HG03378 (cell line): ENCODE measurements around the gene GRID2.

ENCODE experiments used
- ATAC-seq: cut with Tn5 transposase; IDR thresholded peaks from one replicate; pipeline ENCODE4 v1.9.1; 2021; ENCODE audit warnings: mild to moderate bottlenecking, moderate library complexity; ENCODE audit not compliant: unreplicated experiment

The GRID2 gene

GRCh38 chr4:92521941-92522340 lies 218.2 kb downstream of the GRID2 start:
- no peak for ATAC-seq

GRCh38 chr4:92522356-92522755 lies 218.6 kb downstream of the GRID2 start:
- ATAC-seq, result no peak

DNA sequence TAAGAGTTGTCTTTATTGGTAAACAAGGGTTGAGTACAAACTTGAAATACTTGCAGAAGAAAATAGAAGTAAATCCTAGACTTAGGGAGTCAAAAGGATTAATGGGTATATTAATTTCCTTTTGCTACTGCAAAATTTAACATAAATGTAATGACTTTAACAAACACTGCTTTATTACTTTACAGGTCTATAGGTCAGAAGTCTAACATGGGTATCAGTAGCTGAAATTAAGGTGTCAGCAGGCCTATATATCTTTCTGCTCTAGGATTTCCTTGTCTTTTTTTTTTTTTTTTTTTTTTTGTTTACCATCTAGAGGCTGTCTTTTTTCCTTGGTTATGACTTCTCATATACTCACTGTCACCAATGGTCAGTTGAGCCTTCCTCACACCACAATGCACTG lies 220.4 kb downstream of the GRID2 start:
- no peak for ATAC-seq

DNA sequence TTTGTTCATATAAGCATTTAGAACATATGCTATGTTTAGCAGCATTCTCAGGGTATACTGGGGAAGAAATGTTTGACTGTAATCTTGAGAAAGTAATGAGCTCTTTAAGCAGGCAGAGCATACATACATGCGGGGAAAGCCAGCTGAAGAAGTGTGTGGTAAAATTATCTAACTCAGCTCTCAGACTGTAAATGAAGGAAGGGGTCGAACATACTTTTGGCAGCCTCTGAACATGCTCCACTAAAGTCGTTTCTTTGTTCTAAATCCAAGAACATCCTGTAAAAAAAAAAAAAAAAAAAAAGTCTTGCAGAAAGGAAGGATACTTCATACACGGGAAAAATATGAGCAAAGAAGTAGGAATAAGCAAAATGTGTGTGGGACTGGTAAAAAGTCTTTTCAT lies 224.8 kb downstream of the GRID2 start:
- no peak for ATAC-seq

GRCh38 chr4:92529510-92529909 lies 225.7 kb downstream of the GRID2 start:
- ATAC-seq, result no peak

DNA sequence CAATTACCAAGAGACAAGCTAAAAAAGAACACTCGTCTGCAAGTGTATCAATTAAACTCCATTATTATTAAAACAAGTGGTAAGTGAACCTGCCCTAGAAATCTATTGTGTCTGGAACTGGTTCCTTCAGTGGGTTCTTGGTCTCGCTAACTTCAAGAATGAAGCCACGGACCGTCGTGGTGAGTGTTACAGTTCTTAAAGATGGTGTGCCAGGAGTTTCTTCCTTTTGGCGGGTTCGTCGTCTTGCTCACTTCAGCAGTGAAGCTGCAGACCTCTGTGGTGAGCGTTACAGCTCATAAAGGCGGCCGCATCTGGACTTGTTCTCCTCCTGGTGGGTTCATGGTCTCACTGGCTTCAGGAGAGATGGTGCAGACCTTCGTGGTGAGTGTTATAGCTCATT lies 231.8 kb downstream of the GRID2 start:
- ATAC-seq, result no peak

DNA sequence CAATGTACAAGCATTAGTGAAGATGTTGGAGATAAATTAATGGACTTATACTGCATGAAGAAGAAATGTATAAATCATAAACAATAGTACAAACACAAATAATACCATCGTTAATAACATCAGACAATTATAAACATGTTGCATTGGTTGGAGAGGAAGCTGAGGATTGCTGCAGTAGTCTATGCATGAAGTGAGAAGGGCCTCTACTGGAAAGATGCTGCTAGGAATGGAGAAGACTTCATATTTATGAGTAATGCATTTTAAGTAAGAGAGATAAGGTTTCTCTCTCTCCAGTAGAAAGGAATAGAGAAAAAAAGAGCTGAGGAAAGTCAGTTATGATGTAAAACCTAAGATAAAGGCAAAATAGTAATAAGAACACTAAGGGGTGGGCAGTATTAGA lies 247.8 kb downstream of the GRID2 start:
- ATAC-seq, result no peak

GRCh38 chr4:92566269-92566668 lies 262.5 kb downstream of the GRID2 start:
- no peak for ATAC-seq

GRCh38 chr4:92580816-92581215 lies 277.1 kb downstream of the GRID2 start:
- ATAC-seq, result no peak

DNA sequence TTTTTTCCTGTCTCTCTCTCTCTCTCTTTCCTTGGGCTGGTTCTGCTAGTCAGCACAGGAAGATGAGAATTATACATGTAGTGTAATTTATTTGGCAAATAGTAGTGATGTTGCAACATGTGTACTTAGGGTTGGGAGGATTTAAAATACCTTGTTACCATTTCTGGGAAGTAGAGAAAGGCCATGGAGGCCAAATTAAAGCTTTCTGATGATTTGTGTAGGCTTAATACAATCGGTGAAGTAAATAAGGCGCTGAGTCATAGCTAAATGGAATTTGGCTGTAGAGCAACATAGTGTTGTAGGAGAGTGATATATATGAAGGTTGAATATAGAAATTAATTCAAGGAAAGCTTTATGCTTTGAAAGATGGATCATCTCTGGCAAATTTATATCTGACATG lies 295.3 kb downstream of the GRID2 start:
- ATAC-seq, result no peak

DNA sequence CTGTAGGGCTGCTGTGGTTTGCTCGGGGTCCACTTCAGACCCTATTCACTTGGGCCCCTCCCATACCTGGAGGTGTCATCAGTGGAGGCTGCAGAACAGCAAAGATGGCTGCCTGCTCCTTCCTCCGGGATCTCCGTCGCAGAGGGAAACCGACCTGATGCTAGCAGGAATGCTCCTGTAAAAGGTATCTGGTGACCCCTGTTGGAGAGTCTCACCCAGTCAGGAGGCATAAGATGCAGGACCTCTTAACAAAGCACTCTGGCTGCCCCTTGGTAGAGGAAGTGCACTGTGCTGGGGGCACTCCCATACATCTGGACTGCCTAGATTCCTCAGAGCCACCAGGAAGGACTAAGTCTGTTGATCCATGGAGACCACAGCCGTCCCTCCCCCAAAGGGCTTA lies 296.9 kb downstream of the GRID2 start:
- ATAC-seq, result no peak

DNA sequence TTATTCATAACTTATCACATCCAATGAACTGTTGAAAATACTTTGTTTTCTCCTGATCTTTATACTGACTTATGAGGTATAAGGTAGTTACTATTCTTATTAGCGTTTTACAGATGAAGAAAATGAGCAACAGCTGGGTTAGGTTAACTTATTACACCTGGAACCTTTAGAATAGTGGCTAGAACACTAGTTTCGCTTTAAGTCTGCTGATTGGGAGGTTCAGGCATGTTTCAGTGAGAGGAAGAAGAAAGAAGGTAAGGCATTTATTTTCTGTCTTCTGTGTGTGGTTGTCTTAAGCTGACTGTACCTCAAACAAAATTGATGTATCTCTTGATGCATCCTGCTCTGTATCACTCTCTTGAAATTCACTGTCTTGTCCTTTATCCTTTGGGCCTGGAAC lies 302.5 kb downstream of the GRID2 start:
- ATAC-seq, result no peak

DNA sequence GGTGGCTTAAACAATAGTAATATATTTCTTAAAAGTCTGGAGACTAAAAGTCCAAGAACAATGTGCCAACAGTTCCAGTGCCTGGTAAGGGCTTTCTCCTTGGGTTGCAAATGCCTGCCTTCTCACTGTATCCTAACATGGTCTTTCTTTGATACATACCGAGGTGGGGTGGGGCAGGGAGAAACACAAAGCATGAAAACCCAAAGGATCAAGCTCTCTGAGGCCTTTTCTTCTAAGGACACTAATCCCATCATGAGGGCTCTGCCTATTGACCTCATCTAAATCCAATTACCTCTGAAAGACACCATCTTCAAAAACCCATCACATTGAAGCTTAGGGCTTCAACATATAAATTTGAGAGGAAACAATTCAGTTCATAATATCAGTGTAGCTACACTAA lies 311.3 kb downstream of the GRID2 start:
- ATAC-seq, result no peak

- ATAC-seq, result no peak
Observed at GRCh38 chr4:92618968-92619367, 315.2 kb downstream of the GRID2 start.

DNA sequence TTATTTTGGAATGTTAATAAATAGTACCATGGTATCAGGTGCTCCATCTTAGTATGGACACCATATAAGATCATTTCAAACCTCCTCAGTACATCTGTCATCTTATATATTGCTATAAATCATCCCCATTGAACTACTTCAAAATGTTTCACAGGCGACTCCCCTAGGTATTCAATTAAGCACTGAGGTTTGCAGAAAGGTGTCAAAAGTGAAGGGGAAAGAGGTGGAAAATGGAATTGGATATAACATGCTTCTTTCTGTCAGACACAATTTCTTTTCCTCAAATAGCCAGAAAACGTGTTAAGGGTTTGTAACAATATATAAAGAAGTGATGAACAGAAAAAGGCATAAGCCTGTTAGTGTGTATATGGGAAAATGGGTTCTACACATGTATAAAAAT lies 325.5 kb downstream of the GRID2 start:
- no peak for ATAC-seq

GRCh38 chr4:92634882-92635281 lies 331.1 kb downstream of the GRID2 start:
- no peak for ATAC-seq

- no peak for ATAC-seq
Observed at GRCh38 chr4:92636038-92636806, 332.5 kb downstream of the GRID2 start.

DNA sequence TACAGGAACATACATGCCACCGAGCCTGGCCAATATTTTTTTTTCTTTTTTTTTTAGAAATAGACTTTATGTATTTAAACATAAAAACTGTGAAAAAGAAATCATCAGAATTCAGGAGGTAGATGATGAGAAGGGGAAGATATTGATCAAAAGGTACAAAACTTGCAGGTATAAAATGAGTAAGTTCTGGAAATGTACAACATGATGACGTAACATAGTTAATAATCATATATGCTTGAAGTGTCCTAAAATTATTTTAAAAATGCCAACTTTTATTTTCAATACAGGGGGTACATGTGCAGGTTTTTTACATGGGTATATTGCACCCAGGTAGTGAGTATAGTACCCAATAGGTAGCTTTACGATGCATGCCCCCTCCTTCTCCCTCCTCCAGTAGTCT lies 337.6 kb downstream of the GRID2 start:
- ATAC-seq, result no peak

GRCh38 chr4:92646826-92647225 lies 343.1 kb downstream of the GRID2 start:
- ATAC-seq, result no peak

DNA sequence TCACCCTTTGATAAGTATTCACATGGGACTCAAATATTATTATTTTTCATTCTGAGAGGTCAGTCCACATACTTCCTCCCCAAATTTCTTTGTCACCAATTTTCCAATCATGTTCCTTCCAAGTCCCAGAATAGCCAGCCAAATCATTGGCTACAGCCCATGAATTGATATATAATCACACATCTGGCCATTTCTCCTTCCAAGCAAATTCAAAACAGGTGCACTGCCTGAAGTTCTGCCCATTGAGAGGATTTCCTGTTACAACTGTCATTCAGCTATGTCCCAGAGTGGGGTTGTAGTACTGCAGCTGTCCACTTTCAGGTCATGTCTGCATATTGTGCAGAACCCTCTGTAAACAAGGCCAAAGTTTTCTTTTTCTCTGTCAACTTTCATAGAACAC lies 347.8 kb downstream of the GRID2 start:
- ATAC-seq, result no peak

DNA sequence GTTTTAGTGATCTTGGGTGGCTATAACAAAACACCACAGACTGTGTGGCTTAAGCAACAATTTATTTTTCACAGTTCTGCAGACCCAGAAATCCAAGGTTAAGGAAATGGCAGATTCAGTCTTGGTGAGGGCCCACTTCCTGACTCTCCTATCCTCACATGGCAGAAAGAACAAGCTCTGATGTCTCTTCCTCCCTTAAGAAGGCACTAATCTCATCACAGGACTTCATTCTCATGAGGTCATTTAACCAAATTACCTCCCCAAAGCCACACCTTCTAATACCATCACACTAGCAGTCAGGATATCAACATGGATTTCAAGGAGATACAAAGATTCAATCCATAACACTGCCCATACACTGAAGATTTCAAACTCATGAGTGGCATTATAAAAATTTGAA lies 350.3 kb downstream of the GRID2 start:
- ATAC-seq, result no peak

DNA sequence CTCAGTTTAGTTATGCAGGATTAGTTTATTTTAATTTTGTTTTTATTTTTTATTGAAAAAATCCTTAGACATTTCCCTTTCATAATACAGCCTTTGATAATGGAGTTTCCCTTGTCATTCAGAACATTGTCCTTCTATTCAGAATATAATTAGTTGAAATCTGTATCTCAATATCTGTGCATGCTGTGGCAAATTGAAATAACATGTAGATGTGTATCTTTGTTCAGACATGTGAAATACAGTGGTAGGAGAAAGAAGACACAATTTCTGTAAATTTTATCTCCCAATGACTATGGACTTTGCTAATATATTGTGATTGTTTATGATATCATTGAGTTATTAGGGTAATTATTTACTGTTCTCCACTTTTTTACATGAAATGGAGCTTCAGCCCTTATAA lies 353.9 kb downstream of the GRID2 start:
- ATAC-seq, result no peak

- ATAC-seq, result no peak
Observed at GRCh38 chr4:92658318-92658717, 354.6 kb downstream of the GRID2 start.
